Liver (tissue), 9 donors: ENCODE results near the gene KCNK2. TPM values are rescaled to one million over a fixed set of nuclear protein-coding genes. Genes with fewer than 3 reads are reported as not detected.

Source experiments
- DNase-seq: peaks from one replicate; pipeline ENCODE4 v3.0.0-alpha.2; 2017; ENCODE audit warnings: low spot score
- H3K27ac ChIP-seq, 2 donors: one replicate each; pipeline ENCODE4 v1.7.0; 2013; ENCODE audit warnings: inconsistent platforms in 2 of 2, low read length in 2 of 2, control low read depth in 1 of 2, low read depth in 1 of 2, mild to moderate bottlenecking in 1 of 2
- H3K27me3 ChIP-seq, 4 donors: one replicate each; pipeline versions ENCODE4 v1.6.1 to v1.7.0; 2013; ENCODE audit warnings: low read length in 3 of 4, inconsistent platforms in 1 of 4, mild to moderate bottlenecking in 1 of 4, moderate library complexity in 1 of 4; ENCODE audit not compliant: control insufficient read depth in 4 of 4, insufficient read depth in 4 of 4
- H3K36me3 ChIP-seq, 4 donors: one replicate each; pipeline versions ENCODE4 v1.6.1 to v1.7.0; 2013; ENCODE audit warnings: low read length in 3 of 4, mild to moderate bottlenecking in 3 of 4, low read depth in 1 of 4, moderate library complexity in 1 of 4; ENCODE audit not compliant: control insufficient read depth in 4 of 4, insufficient read depth in 3 of 4
- H3K4me1 ChIP-seq, 4 donors: one replicate each; pipeline versions ENCODE4 v1.6.1 to v1.7.0; 2013; ENCODE audit warnings: low read length in 3 of 4, mild to moderate bottlenecking in 3 of 4, moderate library complexity in 1 of 4; ENCODE audit not compliant: control insufficient read depth in 4 of 4, insufficient read depth in 4 of 4
- H3K4me3 ChIP-seq, 3 donors: one replicate each; pipeline versions ENCODE4 v1.6.1 to v1.7.0; 2013; ENCODE audit warnings: low read length in 3 of 3, control low read depth in 1 of 3, low read depth in 1 of 3, mild to moderate bottlenecking in 1 of 3
- H3K9ac ChIP-seq, 2 donors: one replicate each; pipeline ENCODE4 v1.7.0; 2013; ENCODE audit warnings: low read length in 2 of 2, mild to moderate bottlenecking in 2 of 2, moderate library complexity in 2 of 2, control low read depth in 1 of 2, low read depth in 1 of 2
- H3K9me3 ChIP-seq, 4 donors: one replicate each; pipeline versions ENCODE4 v1.6.1 to v1.7.0; 2013; ENCODE audit warnings: low read length in 3 of 4; ENCODE audit not compliant: control insufficient read depth in 4 of 4
- CTCF ChIP-seq: fragments of 150-350 bp; IDR thresholded peaks from 2 replicates; pipeline ENCODE4 v1.5.1; 2017; ENCODE audit warnings: improper control_type of control experiment, low read depth, low read length; ENCODE audit not compliant: missing input control
- EGR1 ChIP-seq, 2 donors: IDR thresholded peaks; 2 replicates each; pipeline ENCODE4 v1.6.1; 2016 to 2018; ENCODE audit warnings: antibody characterized with exemption in 2 of 2, low read depth in 2 of 2
- FOXA1 ChIP-seq: IDR thresholded peaks from 2 replicates; pipeline ENCODE4 v1.6.1; 2016; ENCODE audit warnings: antibody characterized with exemption
- FOXA2 ChIP-seq: IDR thresholded peaks from 2 replicates; pipeline ENCODE4 v1.6.1; 2016; ENCODE audit warnings: antibody characterized with exemption
- GABPA ChIP-seq, 2 donors: IDR thresholded peaks in 1 of 2; conservative IDR thresholded peaks in 1 of 2; 2 replicates each; pipeline ENCODE4 v1.6.1; 2016; ENCODE audit warnings: antibody characterized with exemption in 2 of 2, mild to moderate bottlenecking in 1 of 2, moderate library complexity in 1 of 2
- HNF4A ChIP-seq, 2 donors: conservative IDR thresholded peaks; 2 replicates each; pipeline ENCODE4 v1.6.1; 2016; ENCODE audit warnings: antibody characterized with exemption in 2 of 2, mild to moderate bottlenecking in 2 of 2
- HNF4G ChIP-seq: IDR thresholded peaks from 2 replicates; pipeline ENCODE4 v1.6.1; 2016; ENCODE audit warnings: antibody characterized with exemption
- JUND ChIP-seq, 2 donors: IDR thresholded peaks; 2 replicates each; pipeline ENCODE4 v1.6.1; 2016; ENCODE audit warnings: antibody characterized with exemption in 2 of 2
- NR2F2 ChIP-seq: IDR thresholded peaks from 2 replicates; pipeline ENCODE4 v1.6.1; 2016; ENCODE audit warnings: antibody characterized with exemption
- RAD21 ChIP-seq, 2 donors: IDR thresholded peaks; 2 replicates each; pipeline ENCODE4 v1.6.1; 2016; ENCODE audit warnings: antibody characterized with exemption in 2 of 2, mild to moderate bottlenecking in 2 of 2
- RXRA ChIP-seq, 2 donors: IDR thresholded peaks; 2 replicates each; pipeline ENCODE4 v1.6.1; 2017 to 2018; ENCODE audit warnings: antibody characterized with exemption in 2 of 2, mild to moderate bottlenecking in 1 of 2
- SP1 ChIP-seq: IDR thresholded peaks from 2 replicates; pipeline ENCODE4 v1.6.1; 2018; ENCODE audit warnings: antibody characterized with exemption, mild to moderate bottlenecking
- TAF1 ChIP-seq: conservative IDR thresholded peaks from 2 replicates; pipeline ENCODE4 v1.6.1; 2016; ENCODE audit warnings: antibody characterized with exemption, mild to moderate bottlenecking
- YY1 ChIP-seq: IDR thresholded peaks from 2 replicates; pipeline ENCODE4 v1.6.1; 2016; ENCODE audit warnings: antibody characterized with exemption, mild to moderate bottlenecking
- ZBTB33 ChIP-seq: IDR thresholded peaks from 2 replicates; pipeline ENCODE4 v1.6.1; 2016; ENCODE audit warnings: antibody characterized with exemption
- WGBS: extraction: QIAGEN DNeasy Blood & Tissue Kit; methylation state at CpG from one replicate; pipeline ENCODE4 v1.1.7; 2013; 5-methylcytosine and 5-hydroxymethylcytosine counted together
- polyA plus RNA-seq, 2 donors: library from polyadenylated mRNA; stranded (reverse) in 1 of 2; unstranded in 1 of 2; fragments of 200-250 nt in 1 of 2; fragments of >200 nt in 1 of 2; fragmentation: Nextera tagmentation in 1 of 2; extraction: Ambion mirVana in 1 of 2; gene quantifications; one replicate each; pipeline versions ENCODE4 v1.2.1 to v1.2.3, GENCODE V29; 2013 to 2015
- total RNA-seq, 2 donors: library from RNA; depleted of rRNA; stranded (reverse); fragments of >200 nt; gene quantifications; one replicate each; pipeline ENCODE4 v1.2.3, GENCODE V29; 2014
- TF ChIP-seq, protein P1 (sequence below): IDR thresholded peaks from 2 replicates; pipeline ENCODE4 v1.6.1; 2016; ENCODE audit warnings: antibody characterized with exemption
- TF ChIP-seq, protein P2 (sequence below): IDR thresholded peaks from 2 replicates; pipeline ENCODE4 v1.6.1; 2016; ENCODE audit warnings: antibody characterized with exemption
- TF ChIP-seq, protein P3 (sequence below): IDR thresholded peaks from 2 replicates; pipeline ENCODE4 v1.6.1; 2016; ENCODE audit warnings: antibody characterized with exemption, mild to moderate bottlenecking
- donor health status: healthy.
- donor health status: healthy.
- donor health status: healthy.
- donor health status: healthy.
- donor health status: healthy.

Gene KCNK2
- total and polyA plus RNA-seq, 4 donors, result 0.01 to 0.08 TPM; not detected in 2

DNA sequence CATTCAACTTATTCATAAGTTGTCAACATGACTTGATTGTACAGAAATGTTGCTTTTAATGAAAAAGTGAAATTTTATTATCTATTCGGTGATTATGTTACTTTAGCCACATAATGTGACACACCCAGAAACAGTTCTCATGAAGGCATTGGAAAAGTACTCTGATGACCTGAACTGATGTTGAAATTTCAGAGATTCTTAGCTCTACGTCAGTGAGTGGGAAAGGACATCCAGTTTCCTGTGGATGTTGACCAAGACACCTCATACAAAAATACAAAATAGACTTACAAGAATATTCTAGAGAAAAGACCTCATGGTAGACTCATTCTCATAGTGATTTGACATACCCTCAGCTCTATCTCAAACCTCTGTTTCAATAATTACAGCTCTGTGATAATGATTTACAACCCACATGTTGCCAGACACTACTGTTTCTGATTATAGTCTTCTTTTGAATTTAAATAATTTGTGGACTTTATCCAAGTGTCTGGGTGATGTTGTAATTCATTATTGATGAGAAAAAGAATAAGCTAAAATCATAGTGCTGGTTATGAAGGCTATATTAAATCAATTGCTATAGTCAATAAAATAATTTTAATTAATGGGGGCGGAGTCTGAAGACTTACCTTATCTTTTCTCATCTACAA lies 37.3 kb downstream of the KCNK2 start:
- TF ChIP-seq FOXA2, result no peak
- TF ChIP-seq, protein P1, sequence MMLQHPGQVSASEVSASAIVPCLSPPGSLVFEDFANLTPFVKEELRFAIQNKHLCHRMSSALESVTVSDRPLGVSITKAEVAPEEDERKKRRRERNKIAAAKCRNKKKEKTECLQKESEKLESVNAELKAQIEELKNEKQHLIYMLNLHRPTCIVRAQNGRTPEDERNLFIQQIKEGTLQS, result no peak
- no peak for TF ChIP-seq JUND (IDR thresholded peaks at IDR 0.05)
- TF ChIP-seq NR2F2, result no peak
- TF ChIP-seq TAF1, result no peak
- TF ChIP-seq, protein P2, sequence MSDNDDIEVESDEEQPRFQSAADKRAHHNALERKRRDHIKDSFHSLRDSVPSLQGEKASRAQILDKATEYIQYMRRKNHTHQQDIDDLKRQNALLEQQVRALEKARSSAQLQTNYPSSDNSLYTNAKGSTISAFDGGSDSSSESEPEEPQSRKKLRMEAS, result no peak
- TF ChIP-seq SP1, result no peak
- TF ChIP-seq RAD21 (IDR thresholded peaks at IDR 0.05), result no peak
- no peak for TF ChIP-seq GABPA (IDR thresholded peaks at IDR 0.05 in 1 of 2, conservative IDR thresholded peaks at IDR 0.05 in 1 of 2)
- no peak for TF ChIP-seq EGR1 (IDR thresholded peaks at IDR 0.05; ENCODE audit: low read depth in 2 of 2)
- no peak for TF ChIP-seq RXRA (IDR thresholded peaks at IDR 0.05)
- TF ChIP-seq YY1, result no peak
- TF ChIP-seq ZBTB33, result no peak
- TF ChIP-seq FOXA1, result no peak
- TF ChIP-seq HNF4G, result no peak
- Histone ChIP-seq H3K36me3 (no peaks in the 10 kb centered on the region), H3K9ac (no peak overlapping the region), H3K4me3 (no peak overlapping the region), H3K27ac (no peak overlapping the region), H3K4me1 (no peaks in the 10 kb centered on the region), H3K9me3 (no peaks in the 10 kb centered on the region), H3K27me3 (no peaks in the 10 kb centered on the region)
- no peak for DNase-seq
- 41% methylated on average over 3 of the region's 3 CpGs for WGBS

- Histone ChIP-seq H3K9ac (no peak overlapping the region), H3K27me3 (no peaks in the 10 kb centered on the region), H3K4me3 (no peak overlapping the region), H3K4me1 (no peaks in the 10 kb centered on the region), H3K27ac (no peak overlapping the region), H3K36me3 (no peaks in the 10 kb centered on the region), H3K9me3 (no peaks in the 10 kb centered on the region)
- DNase-seq, result no peak
- TF ChIP-seq EGR1 (IDR thresholded peaks at IDR 0.05; ENCODE audit: low read depth in 2 of 2) (no peak), RAD21 (IDR thresholded peaks at IDR 0.05) (no peak), JUND (IDR thresholded peaks at IDR 0.05) (no peak), HNF4A (conservative IDR thresholded peaks at IDR 0.05) (no peak), TAF1 (no peak), FOXA2 (no peak), HNF4G (no peak), CTCF (no peak), GABPA (IDR thresholded peaks at IDR 0.05 in 1 of 2, conservative IDR thresholded peaks at IDR 0.05 in 1 of 2) (no peak), SP1 (no peak), NR2F2 (no peak), FOXA1 (no peak), YY1 (no peak), RXRA (IDR thresholded peaks at IDR 0.05) (no peak)
- TF ChIP-seq, protein P3, sequence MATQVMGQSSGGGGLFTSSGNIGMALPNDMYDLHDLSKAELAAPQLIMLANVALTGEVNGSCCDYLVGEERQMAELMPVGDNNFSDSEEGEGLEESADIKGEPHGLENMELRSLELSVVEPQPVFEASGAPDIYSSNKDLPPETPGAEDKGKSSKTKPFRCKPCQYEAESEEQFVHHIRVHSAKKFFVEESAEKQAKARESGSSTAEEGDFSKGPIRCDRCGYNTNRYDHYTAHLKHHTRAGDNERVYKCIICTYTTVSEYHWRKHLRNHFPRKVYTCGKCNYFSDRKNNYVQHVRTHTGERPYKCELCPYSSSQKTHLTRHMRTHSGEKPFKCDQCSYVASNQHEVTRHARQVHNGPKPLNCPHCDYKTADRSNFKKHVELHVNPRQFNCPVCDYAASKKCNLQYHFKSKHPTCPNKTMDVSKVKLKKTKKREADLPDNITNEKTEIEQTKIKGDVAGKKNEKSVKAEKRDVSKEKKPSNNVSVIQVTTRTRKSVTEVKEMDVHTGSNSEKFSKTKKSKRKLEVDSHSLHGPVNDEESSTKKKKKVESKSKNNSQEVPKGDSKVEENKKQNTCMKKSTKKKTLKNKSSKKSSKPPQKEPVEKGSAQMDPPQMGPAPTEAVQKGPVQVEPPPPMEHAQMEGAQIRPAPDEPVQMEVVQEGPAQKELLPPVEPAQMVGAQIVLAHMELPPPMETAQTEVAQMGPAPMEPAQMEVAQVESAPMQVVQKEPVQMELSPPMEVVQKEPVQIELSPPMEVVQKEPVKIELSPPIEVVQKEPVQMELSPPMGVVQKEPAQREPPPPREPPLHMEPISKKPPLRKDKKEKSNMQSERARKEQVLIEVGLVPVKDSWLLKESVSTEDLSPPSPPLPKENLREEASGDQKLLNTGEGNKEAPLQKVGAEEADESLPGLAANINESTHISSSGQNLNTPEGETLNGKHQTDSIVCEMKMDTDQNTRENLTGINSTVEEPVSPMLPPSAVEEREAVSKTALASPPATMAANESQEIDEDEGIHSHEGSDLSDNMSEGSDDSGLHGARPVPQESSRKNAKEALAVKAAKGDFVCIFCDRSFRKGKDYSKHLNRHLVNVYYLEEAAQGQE, result no peak
- TF ChIP-seq, protein P2, result no peak
These were observed 46.0 kb downstream of the KCNK2 start for GRCh38 chr1:215128504-215128903.
